DLD1 (cell line): ENCODE measurements around the gene ELOVL5.
"Not testable (repeated sequence)": the region's sequence is repeated elsewhere in the genome, so short reads cannot be mapped to it uniquely, and the experiment has no call there.

Experiments
- in situ Hi-C: cut with HindIII; loops from 2 replicates; pipeline ENCODE4 v1.10.0; 2017; ENCODE audit warnings: low sequenced_read_pairs

ELOVL5 gene

DNA sequence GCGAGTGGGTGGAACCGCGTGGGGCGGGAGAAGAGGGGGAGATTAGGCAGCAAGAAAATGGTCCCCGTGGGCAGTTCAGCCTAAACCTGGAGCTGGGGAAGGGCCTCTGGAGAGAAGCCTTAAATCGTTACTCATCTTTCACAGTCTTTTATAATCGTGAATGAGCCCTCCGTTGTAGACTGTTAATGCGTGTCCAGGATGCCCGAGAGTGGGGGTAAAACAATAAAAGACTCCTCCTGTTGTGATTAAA is 11.0 kb upstream of the ELOVL5 start:
- in situ Hi-C loops, result no loop called here

DNA sequence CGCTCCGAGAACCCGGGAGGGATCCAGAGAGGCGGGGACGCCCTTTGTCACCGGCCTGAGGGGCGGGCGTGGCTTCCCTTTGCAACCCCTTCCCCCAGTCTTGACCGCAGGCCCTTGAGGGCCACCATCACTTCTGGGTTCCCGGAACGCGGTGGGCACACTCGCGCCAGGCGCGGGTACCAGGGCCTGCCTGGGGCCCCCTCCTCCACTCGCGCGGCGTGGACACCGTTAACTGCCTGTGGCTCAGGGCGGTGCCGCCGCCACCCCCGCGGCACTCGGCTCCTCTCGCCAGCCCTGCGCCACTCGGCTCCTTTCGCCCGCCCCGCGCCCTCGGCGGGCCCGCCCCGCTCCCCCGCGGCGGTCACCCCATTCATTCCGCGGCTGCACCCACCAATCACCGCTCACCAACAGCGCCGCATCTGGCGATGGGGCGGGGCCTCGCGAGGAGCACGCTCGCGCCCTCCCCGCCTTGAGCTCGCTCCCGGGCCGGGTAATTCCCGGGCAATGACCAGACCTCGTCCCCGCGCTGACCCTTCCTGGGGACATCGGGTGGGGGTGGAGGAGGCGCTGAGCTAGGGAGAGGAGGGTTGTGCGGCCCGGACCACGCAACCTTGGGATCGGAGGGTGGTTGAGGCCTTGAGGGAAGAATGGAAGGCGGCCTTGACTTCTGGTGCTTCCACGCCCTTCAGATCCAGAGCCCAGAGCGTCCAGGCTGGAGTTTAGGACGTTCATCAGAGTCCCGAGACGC is 10.5 kb upstream of the ELOVL5 start:
- in situ Hi-C loops, result no loop called here

DNA sequence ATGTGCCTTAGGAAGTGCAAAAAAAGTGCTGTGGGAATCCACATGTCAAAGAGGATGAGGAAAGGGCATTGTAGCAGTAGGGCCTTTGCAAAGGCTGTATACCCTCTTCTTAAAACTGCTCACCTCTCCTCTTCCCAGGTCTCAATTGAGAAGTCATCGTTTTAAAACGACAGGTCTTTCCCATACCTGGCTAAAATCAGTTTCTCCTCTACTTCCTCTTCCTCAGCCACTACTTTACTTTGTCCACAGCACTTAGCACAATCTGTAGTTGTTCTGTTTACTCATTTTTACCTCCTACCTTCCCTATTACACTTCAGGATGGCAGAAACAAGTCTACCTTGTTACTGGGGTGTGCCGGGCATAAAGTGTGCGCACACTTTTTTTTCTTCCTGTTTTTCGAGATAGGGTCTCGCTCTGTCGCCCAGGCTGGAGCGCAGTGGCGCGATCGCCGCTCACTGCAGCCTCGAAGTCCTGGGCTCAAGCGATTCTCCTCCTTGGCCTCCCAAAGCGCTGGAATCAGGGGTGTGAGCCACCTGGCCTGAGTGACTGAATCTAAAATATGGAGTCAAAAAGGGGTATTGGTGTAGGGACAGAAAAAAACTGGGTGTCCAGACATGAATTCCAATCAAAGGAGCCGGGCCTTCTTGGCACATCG is 9.8 kb upstream of the ELOVL5 start:
- in situ Hi-C loops, result no loop called here

DNA sequence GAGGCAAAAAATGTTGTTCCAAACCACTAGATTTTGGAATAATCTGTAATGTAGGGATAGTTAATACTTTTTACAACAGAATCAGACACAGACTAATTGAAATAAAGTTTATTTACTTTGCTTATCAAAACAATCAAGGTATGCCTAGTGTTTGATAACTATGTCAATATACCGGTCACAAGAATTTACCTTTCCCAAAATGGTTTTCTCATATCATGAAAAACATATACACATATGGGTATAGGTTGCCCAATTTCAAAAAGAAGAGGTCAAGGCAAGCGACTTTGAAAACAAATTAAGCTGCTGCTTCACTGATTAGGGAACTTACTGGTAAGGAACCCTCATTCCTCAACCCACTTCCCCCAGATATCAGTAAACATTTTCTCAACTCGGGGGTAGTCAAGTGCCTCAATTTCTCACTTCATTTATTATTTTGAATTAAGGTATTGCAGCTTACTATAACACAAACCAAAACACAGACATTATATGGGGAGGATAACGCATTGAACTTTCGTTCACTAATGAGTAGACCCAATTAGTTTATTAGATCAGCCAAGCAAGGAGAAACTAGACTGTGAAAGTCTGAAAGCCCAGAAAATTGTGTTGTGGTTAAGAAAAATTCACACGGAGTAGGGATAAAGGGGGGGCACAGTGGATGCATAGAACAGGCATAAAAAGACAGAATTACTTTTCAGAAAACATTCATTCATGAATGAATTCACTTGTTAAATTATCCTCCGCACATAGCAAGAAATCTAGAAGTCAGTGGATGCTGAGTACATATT is 9.0 kb upstream of the ELOVL5 start:
- in situ Hi-C loops, result no loop called here

DNA sequence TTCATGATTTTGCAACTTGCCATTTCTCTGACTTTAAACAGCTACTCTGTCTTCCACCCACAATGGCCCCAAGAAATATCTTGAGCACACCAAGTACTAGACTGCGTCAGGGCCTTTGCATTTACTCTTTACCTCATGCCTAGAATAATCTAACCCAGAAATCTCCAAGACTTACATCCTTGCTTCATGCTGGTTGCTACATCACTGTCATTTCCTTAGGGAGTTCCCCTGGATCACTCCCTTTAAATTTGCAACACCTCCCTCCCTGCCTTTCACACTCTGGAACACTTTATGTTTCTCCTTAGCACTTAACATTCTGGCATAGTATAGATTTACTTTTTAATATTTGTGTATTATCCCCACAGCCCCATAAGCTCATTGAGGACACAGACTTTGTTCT is 4.9 kb upstream of the ELOVL5 start:
- in situ Hi-C loops, result no loop called here

DNA sequence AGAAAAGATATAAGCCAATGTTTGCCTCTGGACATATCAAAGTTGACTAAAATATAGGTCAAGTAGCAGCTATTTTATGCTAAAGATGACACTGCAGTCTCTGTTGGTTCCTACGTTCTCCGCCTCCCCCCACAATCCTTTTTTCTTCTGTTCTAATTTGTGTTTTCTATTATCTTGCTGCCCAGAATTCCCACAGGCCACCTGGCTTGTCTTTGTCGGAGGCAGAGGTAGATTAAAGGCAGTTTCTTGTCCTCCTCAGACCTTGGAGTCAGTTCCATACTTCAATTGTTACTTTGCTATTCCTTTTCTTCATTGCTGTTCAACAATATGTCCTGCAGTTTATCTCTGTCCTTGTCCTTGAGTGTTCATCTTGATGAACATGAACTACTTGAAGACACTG is 3.6 kb upstream of the ELOVL5 start:
- in situ Hi-C loops, result no loop called here

DNA sequence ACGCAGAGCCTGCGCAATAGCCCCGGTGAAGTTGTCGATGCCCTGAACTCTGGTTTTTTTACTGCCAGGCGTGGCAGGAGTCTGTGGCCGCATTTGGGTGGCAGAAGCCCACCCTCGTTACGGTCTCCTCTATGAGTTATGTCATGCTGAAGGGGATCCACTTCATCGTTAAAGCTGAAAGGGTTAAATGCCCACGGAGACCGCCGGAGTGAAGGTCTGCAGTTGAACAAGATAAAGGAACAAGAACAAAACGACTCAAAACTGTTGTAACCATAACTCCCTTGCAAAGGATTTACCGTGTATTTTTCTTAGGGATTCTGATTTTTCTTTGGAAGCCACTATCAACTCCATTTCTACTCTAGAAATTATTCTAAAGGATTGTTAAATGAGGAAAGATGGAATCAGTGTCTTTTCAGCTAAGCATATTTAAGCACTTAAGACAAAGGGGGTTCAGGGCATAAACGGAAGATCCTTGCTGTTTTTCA is 501 bp upstream of the ELOVL5 start:
- in situ Hi-C loops, result no loop called here

DNA sequence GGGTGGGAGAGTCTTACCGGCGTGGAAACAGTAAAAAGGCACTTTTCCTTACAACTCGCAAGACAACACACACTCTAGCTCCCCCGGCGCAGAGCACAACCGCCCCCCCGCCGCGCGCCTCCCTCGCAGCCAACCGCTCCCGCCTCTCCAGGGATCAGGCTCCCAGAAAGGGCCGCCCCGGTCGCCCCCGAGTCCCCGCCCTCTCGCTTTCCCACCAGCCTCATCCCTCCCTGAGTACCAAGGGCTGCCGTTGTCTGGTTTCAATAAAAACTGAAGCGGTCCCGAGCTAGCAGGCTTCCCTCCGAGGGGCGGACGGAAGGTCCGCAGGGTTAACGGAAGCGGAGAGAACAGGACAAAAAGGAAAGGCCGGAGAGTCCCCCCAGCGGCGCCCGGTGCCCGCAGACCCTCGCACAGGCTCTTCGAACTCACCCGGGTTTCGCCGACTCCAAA is 804 bp downstream of the ELOVL5 start:
- in situ Hi-C loops, result no loop called here

DNA sequence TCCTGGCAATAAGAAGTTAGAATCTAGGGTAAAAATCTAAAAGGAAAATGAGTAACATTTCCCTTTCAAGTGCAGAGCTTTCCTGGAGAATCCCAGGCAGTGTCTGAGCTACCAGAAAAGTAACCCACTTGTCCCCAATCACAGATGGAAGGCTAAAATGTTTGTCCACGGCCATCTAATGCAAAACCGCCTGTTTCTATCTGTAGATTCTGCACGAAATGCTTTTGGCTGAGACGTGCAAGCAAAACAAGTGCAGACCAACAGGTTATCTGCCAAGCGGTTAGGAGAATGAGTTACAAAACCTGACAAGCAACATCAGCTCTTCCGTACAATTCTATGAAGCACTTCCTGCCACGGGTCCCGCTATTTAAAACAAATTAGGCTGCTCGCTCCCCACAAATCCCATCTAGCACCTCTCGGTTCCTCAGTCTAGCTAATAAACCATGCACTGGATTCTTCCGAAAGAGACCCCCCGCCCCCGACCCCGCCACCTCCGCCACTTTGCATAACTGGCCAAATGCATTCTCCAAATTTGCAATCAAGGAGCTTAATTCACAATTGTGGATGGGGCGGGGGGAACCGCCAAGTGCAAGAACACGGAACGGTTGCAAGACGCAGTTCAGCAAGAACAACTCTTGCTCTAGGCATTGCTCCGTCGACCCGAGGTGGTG is 1.4 kb downstream of the ELOVL5 start:
- in situ Hi-C loops, result no loop called here

DNA sequence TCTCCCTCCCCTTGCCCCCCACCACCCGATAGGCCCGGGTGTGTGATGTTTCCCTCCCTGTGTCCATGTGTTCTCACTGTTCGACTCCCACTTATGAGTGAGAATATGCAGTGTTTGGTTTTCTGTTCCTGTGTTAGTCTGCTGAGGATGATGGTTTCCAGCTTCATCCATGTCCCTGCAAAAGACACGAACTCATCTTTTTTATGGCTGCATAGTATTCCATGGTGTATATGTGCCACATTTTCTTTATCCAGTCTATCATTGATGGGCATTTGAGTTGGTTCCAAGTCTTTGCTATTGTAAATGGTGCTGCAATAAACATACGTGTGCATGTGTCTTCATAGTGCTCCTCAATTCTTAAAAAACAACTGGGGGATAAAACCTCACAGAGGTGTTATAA is 2.7 kb downstream of the ELOVL5 start:
- in situ Hi-C loops, result not testable (repeated sequence)

DNA sequence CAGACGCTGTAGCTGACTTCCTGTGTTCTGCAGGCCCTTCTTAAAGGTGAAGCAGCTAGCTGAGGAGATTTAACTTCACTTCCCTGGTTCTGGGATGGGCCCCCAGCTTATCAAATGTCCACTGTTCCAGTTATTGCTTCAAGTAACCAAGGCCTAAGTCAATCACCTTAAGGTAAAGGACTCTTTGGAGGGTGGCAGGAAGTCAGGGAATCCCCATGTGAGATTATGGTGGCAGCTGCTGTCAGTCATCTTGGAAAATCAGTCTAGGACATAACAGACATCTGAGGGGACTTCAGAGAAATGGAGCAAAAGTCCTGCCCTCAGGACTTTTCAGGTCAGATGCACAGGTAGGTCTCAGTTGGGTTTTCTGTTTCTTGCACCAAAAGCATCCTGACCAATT is 3.8 kb downstream of the ELOVL5 start:
- in situ Hi-C loops, result no loop called here

DNA sequence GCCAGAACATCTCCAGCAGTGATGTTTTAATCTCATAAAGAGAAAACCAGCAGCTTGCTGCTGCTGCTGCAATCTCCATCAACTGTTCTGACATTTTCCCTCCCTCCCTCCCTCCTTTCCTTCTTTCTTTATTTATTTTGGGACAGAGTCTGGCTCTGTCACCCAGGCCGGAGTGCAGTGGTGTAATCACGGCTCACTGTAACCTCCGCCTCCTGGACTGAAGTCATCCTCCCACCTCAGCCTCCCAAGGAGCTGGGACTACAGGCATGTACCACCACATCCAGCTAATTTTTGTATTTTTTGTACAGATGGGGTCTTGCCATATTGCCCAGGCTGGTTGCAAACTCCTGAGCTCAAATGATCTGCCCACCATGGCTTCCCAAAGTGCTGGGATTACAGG is 5.7 kb downstream of the ELOVL5 start:
- in situ Hi-C loops, result no loop called here

DNA sequence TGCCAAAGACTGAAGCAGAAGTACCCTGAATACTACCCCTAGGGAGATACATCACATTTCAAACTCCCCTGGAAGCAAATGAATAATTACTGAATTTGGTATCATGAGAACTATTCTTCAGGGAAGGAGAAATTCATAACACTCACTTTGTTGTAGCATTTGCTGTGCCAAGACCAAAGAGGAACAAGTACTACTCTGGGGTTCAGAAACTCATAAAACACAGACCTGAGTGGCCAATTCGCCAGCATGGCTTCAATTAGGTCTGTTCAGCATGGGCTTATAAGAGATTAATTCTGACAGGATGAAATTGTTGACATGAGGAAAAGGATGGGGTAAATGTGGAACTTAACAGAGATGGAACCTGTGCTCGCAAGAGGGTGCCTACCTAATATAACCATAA is 6.5 kb downstream of the ELOVL5 start:
- in situ Hi-C loops, result no loop called here

DNA sequence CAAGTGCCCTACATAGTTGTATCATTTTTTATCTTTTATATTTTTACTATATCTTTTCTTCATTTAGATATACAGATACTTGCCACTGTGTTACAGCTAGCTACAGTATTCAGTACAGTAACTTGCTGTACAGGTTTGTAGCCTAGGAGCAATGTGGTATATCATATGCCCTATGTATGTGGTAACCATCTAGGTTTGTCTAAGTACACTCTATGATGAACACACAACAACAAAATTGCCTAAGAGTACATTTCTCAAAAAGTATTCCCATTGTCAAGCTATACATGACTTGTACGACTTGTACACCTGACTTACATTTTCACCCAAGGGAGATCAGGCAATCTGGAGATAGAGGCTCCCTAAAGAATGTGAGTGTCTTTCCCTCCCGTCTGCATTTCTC is 8.2 kb downstream of the ELOVL5 start:
- in situ Hi-C loops, result no loop called here

DNA sequence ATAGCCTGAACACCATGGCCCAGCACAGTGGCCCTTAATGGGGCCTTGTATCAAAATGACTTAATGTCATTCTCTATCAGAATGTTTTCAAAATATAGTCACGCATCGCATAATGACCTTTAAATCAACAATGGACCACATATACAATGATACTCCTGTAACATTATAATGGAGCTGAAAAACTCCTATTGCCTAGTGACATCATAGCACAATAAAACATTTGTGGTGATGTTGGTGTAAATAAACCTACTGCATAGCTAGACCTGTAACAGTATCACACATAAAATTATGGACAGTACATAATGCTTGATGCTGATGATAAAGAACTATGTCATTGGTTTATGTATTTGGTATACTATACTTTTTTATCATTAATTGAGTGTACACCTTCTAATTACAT is 9.3 kb downstream of the ELOVL5 start:
- in situ Hi-C loops, result no loop called here

DNA sequence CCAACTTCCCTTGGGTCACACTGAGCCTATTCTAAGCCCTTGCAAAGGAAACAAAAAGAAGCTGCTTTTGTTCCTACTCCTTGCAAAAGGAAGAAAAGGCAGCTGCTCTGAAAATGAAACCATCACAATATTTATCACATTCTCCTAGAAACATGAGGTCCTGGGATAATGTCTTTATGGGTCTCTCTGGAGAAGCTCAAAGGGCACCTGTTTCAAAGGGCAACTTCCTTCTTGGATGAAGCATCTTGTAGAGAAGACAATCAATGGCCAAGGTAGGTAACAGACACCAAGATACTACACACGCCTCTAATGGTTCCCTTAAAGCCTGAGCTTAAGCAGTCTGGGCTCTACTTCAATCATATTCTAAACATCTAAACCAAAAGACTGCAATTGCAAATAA is 10.4 kb downstream of the ELOVL5 start:
- in situ Hi-C loops, result no loop called here

DNA sequence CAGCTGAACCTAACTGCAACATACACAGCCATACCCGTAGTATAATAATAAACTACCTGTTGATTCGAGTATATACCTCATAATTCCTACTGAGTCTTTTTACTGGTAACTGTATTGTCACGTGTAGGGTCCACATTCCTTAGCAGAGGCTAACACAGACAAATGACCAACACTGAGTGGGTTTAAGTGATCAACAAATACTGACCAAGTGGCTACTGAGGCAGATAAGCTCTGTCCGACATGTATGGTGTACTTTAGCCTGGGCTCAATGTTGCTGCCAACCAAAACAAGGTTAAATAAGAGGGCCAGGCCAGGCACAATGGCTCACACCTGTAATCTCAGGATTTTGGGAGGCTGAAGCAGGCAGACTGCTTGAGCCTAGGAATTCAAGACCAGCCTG is 12.7 kb downstream of the ELOVL5 start:
- in situ Hi-C loops, result no loop called here

DNA sequence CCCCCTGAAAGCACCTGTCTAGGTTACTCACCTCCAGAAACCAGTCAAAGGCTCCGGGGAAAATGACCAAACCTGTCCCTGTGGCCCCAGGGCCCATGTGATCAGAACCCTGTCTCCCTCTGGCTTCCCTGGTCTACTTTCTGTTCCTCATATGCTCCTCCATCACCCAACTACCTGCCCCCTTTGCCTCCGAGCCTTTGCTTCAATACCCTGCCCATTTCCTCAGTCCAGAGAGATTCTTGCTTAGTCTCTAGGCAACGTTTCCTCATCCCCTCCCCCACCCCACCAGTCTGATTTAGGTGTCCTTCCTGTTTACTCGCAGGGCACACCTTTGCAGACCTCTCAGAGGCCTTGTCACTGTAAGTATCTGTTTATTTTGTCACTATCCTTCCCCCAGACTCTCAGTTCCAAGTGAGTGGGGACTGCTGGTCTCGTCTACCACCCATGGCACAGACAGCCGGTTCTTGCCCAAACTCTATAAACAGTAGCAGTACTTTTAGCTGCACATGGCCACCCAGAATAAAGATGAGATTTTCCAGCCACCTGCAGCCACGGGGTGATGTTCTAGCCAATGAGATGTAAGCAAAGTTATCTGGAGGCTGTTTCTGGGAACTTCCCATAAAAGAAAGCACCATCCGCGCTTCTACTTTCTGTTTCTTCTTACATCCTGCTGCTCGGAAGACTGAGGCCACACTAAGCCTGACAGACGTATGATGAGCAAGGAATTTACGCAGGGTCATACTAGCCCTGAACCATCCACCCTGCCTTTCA is 13.3 kb downstream of the ELOVL5 start:
- in situ Hi-C loops, result no loop called here

DNA sequence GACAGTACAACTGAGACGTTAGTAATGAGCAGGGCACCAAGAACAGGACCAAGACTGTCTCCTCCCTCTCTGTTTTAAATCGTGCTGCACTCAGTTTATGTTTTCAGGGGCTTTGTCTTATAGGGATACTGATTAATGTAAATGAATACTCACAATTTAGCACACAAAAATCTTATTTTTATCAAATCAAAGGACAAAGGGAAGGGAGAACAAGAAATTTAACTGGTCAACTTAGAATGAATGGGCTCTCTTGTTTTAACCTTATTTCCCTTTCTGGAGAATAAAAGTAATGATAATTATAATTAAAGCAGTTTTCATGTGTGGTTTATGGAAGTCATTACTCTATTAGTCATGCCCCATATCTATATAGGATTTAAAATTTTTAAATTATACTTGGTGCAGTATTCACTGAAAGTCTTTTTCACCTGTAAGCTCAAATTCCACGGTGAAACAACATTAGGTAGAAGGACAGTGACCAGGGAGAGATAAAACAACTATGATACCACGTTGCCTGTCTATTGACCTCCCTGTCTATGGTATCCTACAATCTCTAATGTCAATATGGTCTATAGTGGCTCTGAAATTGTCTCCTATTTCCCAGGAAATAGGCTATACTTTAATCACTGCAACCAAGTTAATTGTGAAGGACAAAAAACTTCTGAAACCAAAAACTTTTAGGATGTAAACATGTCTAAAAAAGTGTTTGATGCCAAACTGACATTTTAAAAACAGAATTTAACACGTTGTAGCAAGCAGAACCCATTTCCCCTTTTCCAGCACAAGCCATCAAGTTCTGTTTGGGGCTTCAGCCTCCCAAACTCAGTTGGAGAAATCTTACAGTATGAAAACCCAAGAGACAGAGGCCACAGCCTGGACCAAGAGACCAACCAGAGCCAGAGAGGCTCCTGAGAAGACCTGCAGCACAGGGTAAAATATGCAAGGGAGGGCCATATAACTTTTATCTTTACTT is 15.0 kb downstream of the ELOVL5 start:
- in situ Hi-C loops, result no loop called here

DNA sequence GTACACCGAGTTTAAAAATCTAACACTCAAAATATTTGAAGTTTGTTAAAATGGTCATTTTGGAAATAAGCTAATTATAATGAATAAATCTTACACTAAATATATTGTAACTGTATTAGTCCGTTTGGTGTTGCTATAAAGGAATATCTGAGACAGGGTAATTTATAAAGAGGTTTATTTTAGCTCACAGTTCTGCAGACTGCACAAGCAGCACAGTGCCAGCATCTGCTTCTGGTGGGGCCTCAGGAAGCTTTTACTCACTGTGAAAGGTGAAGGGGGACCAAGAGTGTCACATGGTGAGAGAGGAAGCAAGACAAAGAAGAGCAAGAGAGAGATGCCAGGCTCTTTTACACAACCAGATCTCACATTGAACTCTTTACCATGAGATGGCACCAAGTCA is 17.1 kb downstream of the ELOVL5 start:
- in situ Hi-C loops, result no loop called here
